NCI-H82 treated with DMSO at 0.1 percent for 48 hours (cell line): Measurements from ENCODE around the gene CDH4.

Source experiments
- DNase-seq: peaks from one replicate; lab custom pipeline; 2025; ENCODE audit not compliant: unreplicated experiment; lab: John Stamatoyannopoulos, UW

Gene CDH4

GRCh38 chr20:61280217-61280980 is 28.3 kb downstream of the CDH4 start:
- no peak for DNase-seq

- DNase-seq: no peak
These were observed 29.3 kb downstream of the CDH4 start for GRCh38 chr20:61281286-61281795.

- DNase-seq: no peak
These were observed 32.7 kb downstream of the CDH4 start for GRCh38 chr20:61284752-61285151.

GRCh38 chr20:61285152-61285645 is 33.1 kb downstream of the CDH4 start:
- no peak for DNase-seq

- DNase-seq: no peak
These were observed 33.6 kb downstream of the CDH4 start for GRCh38 chr20:61285691-61286090.

- DNase-seq: no peak
These were observed 35.7 kb downstream of the CDH4 start for GRCh38 chr20:61287583-61288275.

GRCh38 chr20:61288331-61288784 is 36.3 kb downstream of the CDH4 start:
- DNase-seq: no peak

- DNase-seq: no peak
These were observed 37.1 kb downstream of the CDH4 start for GRCh38 chr20:61289166-61289565.

GRCh38 chr20:61290721-61291120 is 38.7 kb downstream of the CDH4 start:
- DNase-seq: no peak

- DNase-seq: no peak
These were observed 39.2 kb downstream of the CDH4 start for GRCh38 chr20:61291166-61291829.

GRCh38 chr20:61292391-61292790 is 40.3 kb downstream of the CDH4 start:
- no peak for DNase-seq

GRCh38 chr20:61292821-61293612 is 41.0 kb downstream of the CDH4 start:
- DNase-seq: no peak

- DNase-seq: no peak
These were observed 41.9 kb downstream of the CDH4 start for GRCh38 chr20:61293951-61294350.

- DNase-seq: no peak
These were observed 43.2 kb downstream of the CDH4 start for GRCh38 chr20:61295249-61295648.

- DNase-seq: no peak
These were observed 43.9 kb downstream of the CDH4 start for GRCh38 chr20:61295682-61296628.

GRCh38 chr20:61296629-61297019 is 44.6 kb downstream of the CDH4 start:
- no peak for DNase-seq

- DNase-seq: no peak
These were observed 45.4 kb downstream of the CDH4 start for GRCh38 chr20:61297491-61297890.

- DNase-seq: no peak
These were observed 45.9 kb downstream of the CDH4 start for GRCh38 chr20:61297986-61298385.

- DNase-seq: no peak
These were observed 46.6 kb downstream of the CDH4 start for GRCh38 chr20:61298661-61299060.

GRCh38 chr20:61299104-61299503 is 47.0 kb downstream of the CDH4 start:
- DNase-seq: no peak
